NCI-H1417 treated with DMSO at 0.1 percent for 48 hours (cell line): ENCODE results near the gene KIAA0513.
"Not testable (repeated sequence)": the region's sequence is repeated elsewhere in the genome, so short reads cannot be mapped to it uniquely, and the experiment has no call there.

Experiments
- DNase-seq: peaks from one replicate; lab custom pipeline; 2025; lab: John Stamatoyannopoulos, UW

Gene KIAA0513

DNA sequence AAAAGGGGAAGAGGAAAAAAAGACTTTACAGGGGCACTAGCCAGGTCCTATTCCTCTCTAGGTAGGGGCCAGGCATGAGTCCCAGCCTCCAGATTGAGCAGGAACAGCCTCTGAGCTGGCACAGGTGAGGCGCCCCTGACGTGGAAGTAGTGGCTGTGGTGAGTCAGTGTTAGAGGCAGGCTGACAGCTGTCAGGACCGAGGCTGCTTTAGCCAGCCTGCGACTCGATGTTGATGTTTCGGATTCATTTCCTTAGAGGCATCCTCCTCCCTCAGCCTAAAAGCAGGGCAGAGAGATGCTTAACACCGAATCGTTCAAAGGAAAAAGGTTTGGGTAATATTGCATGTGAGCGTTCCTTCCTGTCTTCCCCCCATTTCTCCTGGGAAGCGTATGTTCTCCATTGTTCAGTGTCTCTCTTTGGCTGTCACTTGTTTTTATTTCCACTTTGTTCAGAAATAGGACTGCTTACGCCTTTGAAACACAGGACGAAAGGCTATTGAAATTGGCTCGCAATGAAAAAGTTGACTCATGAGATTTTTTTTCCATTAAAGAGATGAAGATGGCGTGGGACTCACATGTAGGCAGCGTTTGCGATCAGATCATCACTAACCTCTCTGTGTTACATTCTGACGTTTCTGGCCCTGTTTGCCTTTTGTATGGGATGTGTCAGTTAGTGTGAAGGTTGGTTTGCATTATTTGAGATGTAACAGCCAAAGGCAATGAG, 1.3 kb downstream of the KIAA0513 start:
- DNase-seq, result no peak

DNA sequence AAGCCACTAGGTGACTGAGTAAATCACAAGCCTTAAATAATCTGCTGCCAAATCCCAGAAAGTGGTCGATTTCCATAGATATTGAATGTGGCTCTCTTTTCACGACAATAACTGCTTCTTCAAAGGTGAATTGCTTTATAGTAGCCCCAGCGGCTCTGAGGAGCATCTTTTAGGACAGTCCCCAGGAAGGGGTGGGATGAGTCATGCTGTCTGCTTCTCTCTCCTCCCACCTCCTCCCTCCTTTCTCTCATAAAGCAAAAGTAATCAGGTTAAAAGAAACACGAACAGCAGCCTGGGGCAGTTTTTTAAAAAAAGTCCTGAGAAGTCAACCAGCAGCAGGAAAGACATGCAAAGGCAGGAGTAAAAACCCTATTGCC, 1.8 kb downstream of the KIAA0513 start:
- DNase-seq, result no peak

DNA sequence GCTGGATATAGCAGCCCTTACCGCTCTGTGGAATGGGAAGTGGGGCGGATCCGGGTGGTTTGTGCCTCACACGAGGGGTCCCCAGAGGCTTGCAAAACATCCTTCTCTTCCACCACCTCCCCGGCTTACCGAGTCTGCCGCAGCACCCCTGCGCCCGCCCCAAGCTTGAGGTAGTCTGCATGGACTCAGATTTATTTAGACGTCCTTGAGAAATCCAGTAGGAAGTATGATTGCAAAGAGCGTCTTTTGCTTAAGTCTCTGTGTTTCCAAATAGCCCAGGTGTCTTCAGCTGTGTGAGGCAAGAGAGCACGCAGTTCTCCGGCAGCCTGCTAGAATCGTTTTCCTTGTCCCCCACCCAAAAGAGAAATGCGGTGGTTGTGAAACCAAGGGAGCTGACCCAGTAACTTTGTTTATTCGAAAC, 2.4 kb downstream of the KIAA0513 start:
- DNase-seq, result no peak

GRCh38 chr16:85031451-85031850, 3.9 kb downstream of the KIAA0513 start:
- no peak for DNase-seq

DNA sequence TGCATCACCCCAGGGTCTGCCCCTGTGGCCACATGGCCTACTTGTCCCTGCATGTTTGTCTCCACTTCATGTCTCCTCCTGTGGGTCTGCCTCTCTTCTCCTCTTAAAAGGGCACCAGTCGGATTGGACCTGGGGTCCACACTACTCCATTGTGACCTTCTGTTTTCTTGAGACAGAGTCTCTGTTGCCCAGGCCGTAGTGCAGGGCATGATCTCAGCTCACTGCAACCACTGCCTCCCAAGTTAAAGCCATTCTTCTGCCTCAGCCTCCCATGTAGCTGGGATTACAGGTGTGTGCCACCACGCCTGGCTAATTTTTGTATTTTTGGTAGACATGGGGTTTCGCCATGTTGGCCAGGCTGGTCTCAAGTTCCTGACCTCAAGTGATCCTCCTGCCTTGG, 4.6 kb downstream of the KIAA0513 start:
- DNase-seq, result not testable (repeated sequence)

DNA sequence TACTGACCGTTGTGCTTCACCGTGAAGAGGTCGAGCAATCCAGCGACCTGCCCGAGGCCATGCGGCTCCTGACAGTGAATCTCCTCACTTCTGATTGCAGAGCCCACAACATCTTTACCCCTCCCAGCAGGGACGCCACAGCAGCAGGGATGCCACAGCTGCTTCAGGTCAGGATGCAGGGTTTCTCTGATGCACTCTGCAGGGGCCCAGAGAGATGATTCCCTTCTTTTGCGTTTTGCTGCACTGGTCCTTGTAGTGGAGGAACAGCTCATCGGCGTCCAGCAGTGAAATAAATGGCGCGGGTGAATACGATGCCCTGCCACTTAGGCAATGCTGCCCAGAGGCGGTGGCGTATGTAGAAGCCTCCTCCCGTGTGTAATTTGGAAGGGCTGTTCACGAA, 5.6 kb downstream of the KIAA0513 start:
- DNase-seq, result no peak

DNA sequence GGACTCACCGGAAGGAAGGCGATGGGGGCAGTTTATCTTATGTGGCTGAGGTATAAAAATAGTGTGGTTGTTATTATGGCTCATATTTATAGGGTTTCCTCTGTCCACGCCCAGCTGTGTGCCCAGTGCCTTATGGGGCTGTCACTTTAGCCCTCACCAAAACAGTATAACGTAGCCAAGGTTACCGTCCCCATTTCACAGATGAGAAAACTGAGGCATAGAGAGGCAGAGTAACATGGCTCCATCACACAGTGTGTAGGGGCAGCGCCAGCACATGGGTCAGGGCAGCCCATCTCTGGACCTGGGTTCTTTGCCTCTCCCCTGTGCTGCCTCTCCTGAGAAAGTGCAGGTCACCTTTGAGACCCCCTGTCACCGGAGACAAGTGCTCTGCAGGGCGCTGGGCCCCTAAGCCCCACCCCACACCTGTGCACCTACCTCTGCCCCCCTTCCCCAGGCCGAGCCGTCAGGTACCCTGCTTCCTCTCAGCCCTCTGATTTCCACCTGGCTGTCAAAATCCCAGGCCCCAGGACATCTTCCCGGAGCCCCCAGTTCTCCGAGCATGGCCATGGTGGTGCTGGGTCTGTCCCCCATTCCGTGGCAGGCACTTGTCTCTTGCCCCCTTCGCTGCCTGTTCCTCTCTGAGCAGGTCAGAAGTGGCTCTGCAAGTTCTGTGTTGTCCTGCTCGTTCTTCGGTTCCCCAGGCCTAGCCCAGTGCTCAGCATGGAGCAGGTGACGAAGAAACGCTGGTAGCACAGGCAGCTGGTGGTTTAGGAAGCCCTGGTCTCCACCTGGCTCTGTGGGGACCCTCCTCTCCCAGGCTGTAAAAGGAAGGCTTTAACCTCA, 7.2 kb downstream of the KIAA0513 start:
- DNase-seq, result no peak

- no peak for DNase-seq
Measured at GRCh38 chr16:85036236-85037049, 8.8 kb downstream of the KIAA0513 start.

DNA sequence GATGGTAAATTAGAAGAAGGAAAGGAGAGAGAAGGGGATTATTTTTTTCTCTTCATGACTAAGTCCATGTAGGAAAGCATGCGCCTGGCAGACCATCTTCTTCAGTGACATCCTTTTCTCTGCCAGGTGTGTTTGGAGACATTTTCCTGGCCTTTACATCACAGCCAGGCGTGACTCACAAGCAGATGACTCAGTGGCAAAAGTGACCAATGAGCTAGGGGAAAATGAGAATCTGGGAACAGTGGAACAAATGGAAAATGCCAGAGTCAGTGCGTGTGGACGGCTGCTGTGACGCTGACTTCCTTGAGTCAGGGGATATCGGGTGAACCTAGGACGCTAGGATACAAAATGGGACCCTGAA, 9.4 kb downstream of the KIAA0513 start:
- DNase-seq, result no peak

- DNase-seq, result no peak
Measured at GRCh38 chr16:85037721-85038120, 10.1 kb downstream of the KIAA0513 start.

DNA sequence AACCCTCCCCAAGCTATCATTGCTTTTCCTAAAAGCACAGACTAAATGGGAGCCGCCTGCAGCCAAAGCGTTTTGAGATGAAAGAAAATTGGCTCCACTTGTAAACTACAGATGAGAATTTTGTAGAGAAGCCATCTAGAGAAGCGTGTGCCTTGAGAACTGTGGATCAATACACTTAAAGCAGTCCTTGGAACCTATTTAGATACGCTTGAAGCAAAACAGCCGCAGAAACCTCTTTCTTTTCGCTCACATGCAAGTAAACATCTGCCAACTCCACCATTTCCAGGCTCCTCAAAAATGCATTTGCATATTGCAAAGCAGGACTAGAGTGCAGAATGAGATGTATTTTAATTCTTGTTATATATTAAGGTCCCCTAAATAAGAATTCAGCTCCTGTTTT, 13.1 kb downstream of the KIAA0513 start:
- DNase-seq, result no peak

- DNase-seq, result no peak
Measured at GRCh38 chr16:85041219-85042166, 13.9 kb downstream of the KIAA0513 start.

DNA sequence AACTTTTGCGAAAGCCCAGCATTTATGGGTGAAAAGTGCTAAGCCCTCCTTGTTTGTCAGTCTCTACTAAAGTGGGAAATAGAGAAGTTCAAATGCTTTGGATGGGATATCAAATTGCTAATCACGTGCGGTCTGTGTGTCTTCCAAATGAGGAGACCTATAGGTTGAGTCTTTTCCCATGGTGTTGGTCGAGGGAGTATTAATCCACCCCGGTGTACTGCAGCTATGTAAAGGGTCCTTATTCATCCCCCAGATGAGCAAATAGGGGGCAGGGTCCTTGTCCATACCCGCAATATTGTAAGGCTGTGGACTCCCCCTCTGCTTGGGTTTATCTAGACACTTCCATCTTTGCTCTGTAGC, 14.6 kb downstream of the KIAA0513 start:
- DNase-seq, result no peak

DNA sequence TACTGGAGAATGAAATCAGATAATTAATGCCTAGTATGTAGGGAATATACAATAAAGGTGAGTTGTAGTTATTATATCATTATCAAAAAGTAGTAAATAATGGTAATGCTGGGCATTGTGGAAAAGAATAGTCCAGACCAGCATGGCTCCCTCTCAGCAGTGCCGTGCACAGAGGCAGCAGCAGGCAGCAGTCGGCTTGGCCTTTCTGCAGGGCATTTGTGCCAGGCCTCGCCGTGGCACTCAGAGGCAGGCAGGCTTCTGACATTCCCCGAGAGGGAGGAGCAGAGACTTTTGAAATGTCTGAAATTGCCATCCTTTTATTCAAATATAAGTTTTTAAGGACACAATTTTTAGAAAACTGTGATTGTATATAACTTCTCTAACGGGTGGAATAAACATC, 15.0 kb downstream of the KIAA0513 start:
- no peak for DNase-seq

DNA sequence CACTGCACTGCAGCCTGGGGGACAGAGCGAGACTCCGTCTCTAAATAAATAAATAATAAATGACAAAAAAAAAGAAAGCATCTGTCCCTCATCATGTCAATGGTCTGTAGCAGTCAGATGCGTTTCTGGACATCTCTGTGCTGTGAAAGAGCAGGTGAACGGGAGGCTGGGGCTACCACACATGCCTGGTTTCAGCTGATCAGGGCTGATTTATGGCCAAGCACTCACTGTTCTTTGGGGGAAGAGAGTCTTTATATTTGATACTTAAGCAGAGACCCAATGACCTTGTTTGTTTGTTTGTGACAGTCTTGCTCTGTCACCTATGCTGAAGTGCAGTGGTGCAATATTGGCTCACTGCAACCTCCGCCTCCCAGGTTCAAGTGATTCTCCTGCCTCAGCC, 17.5 kb downstream of the KIAA0513 start:
- DNase-seq, result no peak

GRCh38 chr16:85045641-85046471, 18.3 kb downstream of the KIAA0513 start:
- no peak for DNase-seq

- no peak for DNase-seq
Measured at GRCh38 chr16:85046472-85046916, 18.9 kb downstream of the KIAA0513 start.

DNA sequence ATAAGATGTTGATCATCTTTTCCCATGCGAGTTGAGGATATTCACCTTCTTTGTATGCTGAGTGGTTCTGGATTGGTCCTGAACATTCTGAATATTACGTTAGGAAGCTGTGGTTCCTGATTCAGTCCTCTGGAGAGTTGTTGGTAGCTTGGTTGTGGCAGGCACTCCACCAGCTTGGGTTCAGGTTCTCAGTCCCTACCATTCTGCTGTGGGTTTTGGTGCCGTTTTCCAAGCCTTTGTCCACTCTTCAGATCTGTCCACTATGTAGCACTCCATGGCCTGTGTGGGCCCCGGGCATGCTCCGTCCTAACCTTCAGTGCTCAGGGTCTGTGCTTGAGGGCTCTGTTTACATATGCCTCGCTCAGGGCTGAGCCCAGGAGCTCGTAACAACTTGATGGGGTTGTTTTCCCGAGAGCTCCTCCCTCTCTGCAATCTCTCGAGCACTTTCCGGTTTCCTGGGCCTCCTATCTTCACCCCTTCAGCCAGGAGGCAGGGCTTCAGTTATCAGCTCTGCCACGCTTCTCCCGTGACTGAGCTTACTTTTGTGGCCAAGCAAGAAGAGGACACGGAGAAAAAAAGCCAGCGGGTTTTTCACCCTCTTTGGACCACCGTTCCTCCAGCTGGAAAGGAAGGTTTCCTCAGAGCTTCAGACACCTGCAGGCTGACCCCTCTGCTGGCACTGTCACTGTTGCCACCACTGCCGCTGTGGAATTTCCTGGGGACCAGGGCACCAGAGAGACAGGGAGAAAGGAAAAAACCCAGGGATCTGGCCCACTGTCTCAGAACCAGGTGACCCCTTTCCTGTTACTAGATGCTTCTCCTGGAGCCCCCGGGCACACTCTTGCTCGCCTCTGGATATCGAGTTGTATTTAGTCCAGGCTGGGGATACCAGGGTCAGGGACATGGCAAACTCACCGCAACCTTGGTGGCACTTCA, 19.6 kb downstream of the KIAA0513 start:
- no peak for DNase-seq

GRCh38 chr16:85047867-85048455, 20.4 kb downstream of the KIAA0513 start:
- no peak for DNase-seq
